Measurements from ENCODE around the gene CHFR. TPM values are rescaled to one million over a fixed set of nuclear protein-coding genes. Genes with fewer than 3 reads are reported as not detected.
"Not testable (repeated sequence)": the region's sequence is repeated elsewhere in the genome, so short reads cannot be mapped to it uniquely, and the experiment has no call there.

The CHFR gene
- total RNA-seq (2021) = 51.9 and 53.3 TPM in 2 replicates
- long read RNA-seq, transcript CHFR-203 (18 exons, 2,648 nt) = minor isoform, 16 of 392 reads
- long read RNA-seq, transcript CHFR-205 (18 exons, 3,250 nt) = major isoform, 64 of 392 reads
- long read RNA-seq, transcript CHFR-204 (16 exons, 2,990 nt) = minor isoform, 11 of 392 reads
- long read RNA-seq, partial matches to known transcripts = 148 of 392 reads
- long read RNA-seq, other reads (novel, unspliced or antisense) = 149 of 392 reads

- Mint-ChIP-seq H3K4me3 (peak within 1 kb of the TSS; percentile 97 to 98), H3K4me1 (peaks cover 33 to 35% of the 10 kb centered on the region in 2 experiments), H3K9me3 (peaks cover 15 to 24% of the 10 kb centered on the region in 2 experiments), H3K36me3 (ENCODE audit: insufficient read depth in 1 of 3, low read depth in 3 of 3) (peaks cover 20 to 30% (median 23%) of the 10 kb centered on the region in 3 experiments), H3K27me3 (ENCODE audit: low read depth) (peaks cover 8% of the 10 kb centered on the region), H3K27ac (peak within 1 kb of the TSS; percentile 98 to 100 (median 100))
- H3K18ac ChIP-seq (ENCODE audit: insufficient read length, low read depth, low read length) = peak within 1 kb of the TSS; percentile 86
- DNase-seq = peak; percentile 100
- H3K23ac ChIP-seq (ENCODE audit: insufficient read length, low read depth, low read length) = peak within 1 kb of the TSS; percentile 83
- no peak within 1 kb of the TSS for H2BK120ac ChIP-seq (ENCODE audit: low read depth, low read length, poor library complexity, severe bottlenecking)
- no peaks in the 10 kb centered on the region for H3K27me3 ChIP-seq (ENCODE audit: insufficient read depth, low read length)
- H2BK15ac ChIP-seq (ENCODE audit: low read depth, low read length) = no peak within 1 kb of the TSS; the same call in 1 of the 2 replicates
- H3K4ac ChIP-seq (ENCODE audit: low read depth, low read length) = no peak within 1 kb of the TSS; the same call in 1 of the 2 replicates
- H3K79me2 ChIP-seq (ENCODE audit: insufficient read depth, low read length) = no peaks in the 10 kb centered on the region; the same call in 1 of the 2 replicates
- peak within 1 kb of the TSS; percentile 78 for H3K9ac ChIP-seq (ENCODE audit: extremely low read depth, insufficient read length, low read length)
- H3K56ac ChIP-seq (ENCODE audit: insufficient read length, low read depth, low read length) = no peak within 1 kb of the TSS
- no peaks in the 10 kb centered on the region for H4K20me1 ChIP-seq (ENCODE audit: control insufficient read depth, insufficient read depth, insufficient read length)
- no peak within 1 kb of the TSS for H4K8ac ChIP-seq (replicated peaks; ENCODE audit: insufficient read length, low read depth, low read length)
- no peaks in the 10 kb centered on the region for H3K9me3 ChIP-seq (ENCODE audit: control insufficient read depth, low read depth, low read length)
- H3T11ph ChIP-seq (ENCODE audit: low read length) = no peak within 1 kb of the TSS
- no peaks in the 10 kb centered on the region for H3K79me1 ChIP-seq (ENCODE audit: insufficient read depth, low read depth, low read length, poor library complexity, severe bottlenecking)
- H2BK5ac ChIP-seq (ENCODE audit: insufficient read length, low read length) = no peak within 1 kb of the TSS
- peak within 1 kb of the TSS; percentile 81 for H3K27ac ChIP-seq (ENCODE audit: insufficient read length, low read depth, low read length)
- TF ChIP-seq, protein P1, sequence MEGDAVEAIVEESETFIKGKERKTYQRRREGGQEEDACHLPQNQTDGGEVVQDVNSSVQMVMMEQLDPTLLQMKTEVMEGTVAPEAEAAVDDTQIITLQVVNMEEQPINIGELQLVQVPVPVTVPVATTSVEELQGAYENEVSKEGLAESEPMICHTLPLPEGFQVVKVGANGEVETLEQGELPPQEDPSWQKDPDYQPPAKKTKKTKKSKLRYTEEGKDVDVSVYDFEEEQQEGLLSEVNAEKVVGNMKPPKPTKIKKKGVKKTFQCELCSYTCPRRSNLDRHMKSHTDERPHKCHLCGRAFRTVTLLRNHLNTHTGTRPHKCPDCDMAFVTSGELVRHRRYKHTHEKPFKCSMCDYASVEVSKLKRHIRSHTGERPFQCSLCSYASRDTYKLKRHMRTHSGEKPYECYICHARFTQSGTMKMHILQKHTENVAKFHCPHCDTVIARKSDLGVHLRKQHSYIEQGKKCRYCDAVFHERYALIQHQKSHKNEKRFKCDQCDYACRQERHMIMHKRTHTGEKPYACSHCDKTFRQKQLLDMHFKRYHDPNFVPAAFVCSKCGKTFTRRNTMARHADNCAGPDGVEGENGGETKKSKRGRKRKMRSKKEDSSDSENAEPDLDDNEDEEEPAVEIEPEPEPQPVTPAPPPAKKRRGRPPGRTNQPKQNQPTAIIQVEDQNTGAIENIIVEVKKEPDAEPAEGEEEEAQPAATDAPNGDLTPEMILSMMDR (conservative IDR thresholded peaks at IDR 0.05) = no peak
- no peak within 1 kb of the TSS for H2BK12ac ChIP-seq (ENCODE audit: insufficient read length, low read depth, low read length)
- H4K5ac ChIP-seq (ENCODE audit: insufficient read length, low read depth, low read length) = peak within 1 kb of the TSS; percentile 69
- peak within 1 kb of the TSS; percentile 95 for H3K4me2 ChIP-seq (ENCODE audit: insufficient read depth, insufficient read length, low read length)
- no peak within 1 kb of the TSS for H2BK20ac ChIP-seq (ENCODE audit: low read depth, low read length, poor library complexity, severe bottlenecking)
- H4K91ac ChIP-seq (ENCODE audit: insufficient read length, low read depth, low read length) = peak within 1 kb of the TSS; percentile 91
- peak within 1 kb of the TSS; percentile 85 for H3K14ac ChIP-seq (ENCODE audit: insufficient read depth, low read length)
- no peak within 1 kb of the TSS for H2AK5ac ChIP-seq (ENCODE audit: insufficient read length, low read length)
- WGBS (ENCODE audit: extremely low coverage, insufficient read length, low lambda C conversion rate) = no CpG with 5 or more reads among the region's 84 CpGs
- no peak within 1 kb of the TSS for H2AFZ ChIP-seq (ENCODE audit: low read length)
- no peaks in the 10 kb centered on the region; the same call in 1 of the 2 replicates for H3K4me1 ChIP-seq (ENCODE audit: insufficient read depth, low read length)
- peaks cover 11% of the 10 kb centered on the region for H3K23me2 ChIP-seq (ENCODE audit: insufficient read length, low read depth, low read length, poor library complexity, severe bottlenecking)
These were observed at the start of gene CHFR for GRCh38 chr12:132887513-132888351. Gene CHFR, minus strand, starts transcription at chr12:132887605. Its CDS starts 277 bp downstream, at chr12:132887328.

DNA sequence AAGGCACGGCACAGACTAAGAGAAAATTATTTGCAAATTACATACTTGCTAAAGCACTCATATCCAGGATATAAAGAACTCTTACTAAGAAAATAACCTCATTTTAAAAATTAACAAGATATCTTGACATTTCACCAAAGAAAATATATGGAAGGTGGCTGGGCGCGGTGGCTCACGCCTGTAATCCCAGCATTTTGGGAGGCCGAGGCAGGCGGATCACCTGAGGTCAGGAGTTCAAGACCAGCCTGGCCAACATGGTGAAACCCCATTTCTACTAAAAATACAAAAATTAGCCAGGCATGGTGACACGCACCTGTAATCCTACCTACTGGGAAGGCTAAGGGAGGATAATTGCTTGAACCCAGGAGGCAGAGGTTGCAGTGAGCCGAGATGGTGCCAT, 49.5 kb upstream of the CHFR start:
- H2BK20ac ChIP-seq (ENCODE audit: low read depth, low read length, poor library complexity, severe bottlenecking); H2BK120ac ChIP-seq (ENCODE audit: low read depth, low read length, poor library complexity, severe bottlenecking); H3K4me3 Mint-ChIP-seq; H3K79me1 ChIP-seq (ENCODE audit: insufficient read depth, low read depth, low read length, poor library complexity, severe bottlenecking); H3K4me1 ChIP-seq (ENCODE audit: insufficient read depth, low read length); H3K14ac ChIP-seq (ENCODE audit: insufficient read depth, low read length); H3K27me3 ChIP-seq (ENCODE audit: insufficient read depth, low read length); H4K91ac ChIP-seq (ENCODE audit: insufficient read length, low read depth, low read length); H2AK5ac ChIP-seq (ENCODE audit: insufficient read length, low read length); H3K4ac ChIP-seq (ENCODE audit: low read depth, low read length); H4K20me1 ChIP-seq (ENCODE audit: control insufficient read depth, insufficient read depth, insufficient read length); H3K4me2 ChIP-seq (ENCODE audit: insufficient read depth, insufficient read length, low read length); H3K4me1 Mint-ChIP-seq; H3K27ac Mint-ChIP-seq; H3K23ac ChIP-seq (ENCODE audit: insufficient read length, low read depth, low read length); H2BK12ac ChIP-seq (ENCODE audit: insufficient read length, low read depth, low read length); H4K8ac ChIP-seq (replicated peaks; ENCODE audit: insufficient read length, low read depth, low read length); H3K23me2 ChIP-seq (ENCODE audit: insufficient read length, low read depth, low read length, poor library complexity, severe bottlenecking); H3K27me3 Mint-ChIP-seq (ENCODE audit: low read depth); H3K56ac ChIP-seq (ENCODE audit: insufficient read length, low read depth, low read length); H2BK5ac ChIP-seq (ENCODE audit: insufficient read length, low read length); H3K9ac ChIP-seq (ENCODE audit: extremely low read depth, insufficient read length, low read length); H2AFZ ChIP-seq (ENCODE audit: low read length); H2BK15ac ChIP-seq (ENCODE audit: low read depth, low read length); H4K5ac ChIP-seq (ENCODE audit: insufficient read length, low read depth, low read length); H3K79me2 ChIP-seq (ENCODE audit: insufficient read depth, low read length); DNase-seq; H3T11ph ChIP-seq (ENCODE audit: low read length); H3K27ac ChIP-seq (ENCODE audit: insufficient read length, low read depth, low read length); H3K18ac ChIP-seq (ENCODE audit: insufficient read length, low read depth, low read length): not testable (repeated sequence)
- peaks cover 45% of the 10 kb centered on the region for H3K9me3 ChIP-seq (ENCODE audit: control insufficient read depth, low read depth, low read length)
- peaks cover 68 to 76% (median 73%) of the 10 kb centered on the region in 3 experiments for H3K36me3 Mint-ChIP-seq (ENCODE audit: insufficient read depth in 1 of 3, low read depth in 3 of 3)
- no CpG with 5 or more reads among the region's 8 CpGs for WGBS (ENCODE audit: extremely low coverage, insufficient read length, low lambda C conversion rate)
- H3K9me3 Mint-ChIP-seq = peaks cover 74 to 81% of the 10 kb centered on the region in 2 experiments

Measured in H9 (cell line).